Heart left ventricle (tissue), 16 donors: ENCODE data around the gene CCDC167. TPM values are rescaled to one million over a fixed set of nuclear protein-coding genes. Genes with fewer than 3 reads are reported as not detected.

ENCODE experiments used
- ATAC-seq, 4 donors: fragments of 200-7000 bp; cut with Tn5 transposase; one replicate each; pipeline ENCODE4 v1.9.1; 2020 to 2022; ENCODE audit warnings: moderate library complexity in 4 of 4, mild to moderate bottlenecking in 3 of 4, moderate number of reproducible peaks in 1 of 4
- DNase-seq, 5 donors: peaks; one replicate each; pipeline ENCODE4 v3.0.0-alpha.2; 2020
- H3K27ac ChIP-seq, 12 donors: fragments of 200-600 bp; sonication (generic) in 4 of 12; one replicate each; pipeline versions ENCODE4 v1.5.0 to v1.8.0; 2016 to 2022; ENCODE audit warnings: mild to moderate bottlenecking in 2 of 12
- H3K27me3 ChIP-seq, 9 donors: fragments of 200-600 bp; sonication (generic) in 2 of 9; one replicate each; pipeline versions ENCODE4 v1.5.1 to v1.8.0; 2016 to 2022; ENCODE audit warnings: mild to moderate bottlenecking in 3 of 9
- H3K36me3 ChIP-seq, 9 donors: fragments of 200-600 bp; sonication (generic) in 2 of 9; one replicate each; pipeline versions ENCODE4 v1.5.0 to v1.8.0; 2018 to 2022; ENCODE audit warnings: mild to moderate bottlenecking in 2 of 9
- H3K4me1 ChIP-seq, 12 donors: fragments of 200-600 bp; sonication (generic) in 4 of 12; one replicate each; pipeline versions ENCODE4 v1.5.0 to v1.8.0; 2016 to 2022; ENCODE audit warnings: mild to moderate bottlenecking in 3 of 12
- H3K4me3 ChIP-seq, 12 donors: fragments of 200-600 bp; sonication (generic) in 4 of 12; one replicate each; pipeline versions ENCODE4 v1.5.0 to v1.8.0; 2017 to 2022; ENCODE audit warnings: mild to moderate bottlenecking in 9 of 12, moderate library complexity in 4 of 12
- H3K9me3 ChIP-seq, 12 donors: fragments of 200-600 bp; sonication (generic) in 4 of 12; one replicate each; pipeline versions ENCODE4 v1.5.0 to v1.8.0; 2016 to 2022; ENCODE audit warnings: mild to moderate bottlenecking in 1 of 12
- POLR2A ChIP-seq, 2 donors: fragments of 450-650 bp; IDR thresholded peaks; one replicate each; pipeline ENCODE4 v1.6.1; 2017; ENCODE audit warnings: antibody characterized with exemption in 2 of 2, mild to moderate bottlenecking in 2 of 2, moderate library complexity in 2 of 2
- WGBS, 4 donors: extraction: QIAGEN DNeasy Blood & Tissue Kit in 2 of 4; methylation state at CpG; one replicate each; pipeline versions ENCODE4 v1.1.5 to v1.1.7; 2013 to 2018; 5-methylcytosine and 5-hydroxymethylcytosine counted together
- intact Hi-C, 10 donors: fragments of 100-400 bp; cut with DNase I; formaldehyde crosslinking; loops; one replicate each; pipeline versions ENCODE4 v1.11.1 to v1.14.2; 2022
- polyA plus RNA-seq, 2 donors: library from polyadenylated mRNA; stranded (reverse); fragments of 200-250 nt; gene quantifications; one replicate each; pipeline ENCODE4 v1.2.3, GENCODE V29; 2013
- total RNA-seq, 9 donors: library from RNA; depleted of rRNA in 2 of 9; stranded (reverse); fragments of >200 nt in 2 of 9; fragmentation: NEBNext Ultra II Directional in 3 of 9; extraction: Animal tissue kit (Norgen Biotek cat#: 25700) in 3 of 9; gene quantifications; one replicate each; pipeline versions ENCODE4 v1.1.0 to v1.2.4, GENCODE V29; 2016 to 2023
- TF ChIP-seq, protein P1 (sequence below), 12 donors: fragments of 200-600 bp; sonication (generic) in 4 of 12; IDR thresholded peaks; one replicate each; pipeline versions ENCODE4 v1.5.0 to v1.8.0; 2018 to 2022; ENCODE audit warnings: antibody characterized with exemption in 12 of 12, mild to moderate bottlenecking in 5 of 12
- donor health status: ischemic (EF 13 %, LVEDD 7.1; RV severe dilation, severe dysfunction).
- donor health status: healthy with polysubstance abuse.
- donor health status: DM: no; HTN: yes; CAD: no.
- donor health status: DM: no; HTN: no; CAD: no.
- donor health status: ischemic (EF 25% LVEDD 6.9; RV normal size, moderate dysfunction).
- donor health status: ischemic (EF 25% LVEDD 5.7; RV mildly dilated, moderate dysfunction).
- donor health status: healthy.
- donor health status: DM: yes; HTN: yes; CAD: no.
- donor health status: ischemic (EF 35%, LVEDD 5.7; RV mildly dilated, moderate dysfunction).
- donor health status: nonischemic (EF 11% LVEDD 7.7; RV severe dilation, severe dysfunction).
- donor health status: DM: yes; HTN: yes; CAD: no.
- donor health status: PGD.
- donor health status: ischemic (EF 29% LVEDD 5.4; RV normal size, mild dysfunction).
- donor health status: nonischemic (EF 23%, LVEDD 6.1; RV moderate dilation, normal function).

The CCDC167 gene
- total and polyA plus RNA-seq, 11 donors: 17.6 to 76.7 (median 27.8) TPM

DNA sequence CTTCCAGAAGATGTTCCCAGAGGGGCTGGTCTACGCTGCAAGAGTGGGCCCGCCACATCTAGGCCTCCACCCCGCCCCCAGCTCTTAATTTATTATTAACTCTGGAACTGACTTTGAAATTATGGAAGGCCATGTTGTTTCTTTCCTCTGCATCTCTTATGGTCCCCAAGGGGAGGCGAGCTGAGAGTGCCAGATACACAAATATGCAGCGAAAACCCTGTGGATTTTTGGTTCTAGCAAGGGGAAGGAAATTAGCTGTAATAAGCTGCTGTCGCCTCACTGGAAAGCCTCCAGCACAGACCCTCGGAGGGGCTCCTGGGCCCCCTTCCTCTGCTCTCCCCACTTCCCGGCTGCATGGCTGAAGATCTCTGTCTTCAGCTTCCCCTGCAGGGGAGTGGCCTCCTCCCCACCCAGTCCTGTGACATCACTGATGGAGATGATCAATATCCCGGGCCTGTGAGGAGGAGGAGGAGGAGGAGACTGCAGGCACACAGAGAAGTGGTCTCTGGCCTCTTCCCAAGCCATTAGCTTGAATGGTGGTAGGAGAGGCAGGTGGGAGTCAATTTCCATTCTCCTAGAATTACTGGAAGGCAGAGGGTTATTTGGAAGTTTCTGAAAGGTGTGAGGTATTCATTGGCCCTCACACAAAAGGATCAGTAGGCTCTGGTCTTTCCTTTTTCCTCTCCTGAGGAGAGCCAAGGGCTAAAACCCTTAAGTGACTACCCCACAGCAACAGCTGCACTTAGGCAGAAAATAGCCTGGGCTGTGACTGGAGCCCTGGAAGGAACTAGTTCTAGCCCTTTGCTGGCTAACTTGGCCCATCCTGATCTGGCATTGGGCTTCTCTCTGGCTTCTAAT lies 39.7 kb upstream of the CCDC167 start:
- intact Hi-C loops: no loop called here
- no peak overlapping the region for H3K27ac ChIP-seq
- peaks cover 0 to 32% (median 16%) of the 10 kb centered on the region in 9 donors for H3K27me3 ChIP-seq
- H3K4me1 ChIP-seq: peaks cover 0 to 18% (median 13%) of the 10 kb centered on the region in 12 donors
- ATAC-seq (no peak), DNase-seq (no peak)
- H3K4me3 ChIP-seq: no peak overlapping the region
- no peaks in the 10 kb centered on the region for H3K36me3 ChIP-seq
- TF ChIP-seq, protein P1, sequence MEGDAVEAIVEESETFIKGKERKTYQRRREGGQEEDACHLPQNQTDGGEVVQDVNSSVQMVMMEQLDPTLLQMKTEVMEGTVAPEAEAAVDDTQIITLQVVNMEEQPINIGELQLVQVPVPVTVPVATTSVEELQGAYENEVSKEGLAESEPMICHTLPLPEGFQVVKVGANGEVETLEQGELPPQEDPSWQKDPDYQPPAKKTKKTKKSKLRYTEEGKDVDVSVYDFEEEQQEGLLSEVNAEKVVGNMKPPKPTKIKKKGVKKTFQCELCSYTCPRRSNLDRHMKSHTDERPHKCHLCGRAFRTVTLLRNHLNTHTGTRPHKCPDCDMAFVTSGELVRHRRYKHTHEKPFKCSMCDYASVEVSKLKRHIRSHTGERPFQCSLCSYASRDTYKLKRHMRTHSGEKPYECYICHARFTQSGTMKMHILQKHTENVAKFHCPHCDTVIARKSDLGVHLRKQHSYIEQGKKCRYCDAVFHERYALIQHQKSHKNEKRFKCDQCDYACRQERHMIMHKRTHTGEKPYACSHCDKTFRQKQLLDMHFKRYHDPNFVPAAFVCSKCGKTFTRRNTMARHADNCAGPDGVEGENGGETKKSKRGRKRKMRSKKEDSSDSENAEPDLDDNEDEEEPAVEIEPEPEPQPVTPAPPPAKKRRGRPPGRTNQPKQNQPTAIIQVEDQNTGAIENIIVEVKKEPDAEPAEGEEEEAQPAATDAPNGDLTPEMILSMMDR (IDR thresholded peaks at IDR 0.05): no peak
- no peak for TF ChIP-seq POLR2A (IDR thresholded peaks at IDR 0.05)
- no peaks in the 10 kb centered on the region for H3K9me3 ChIP-seq
- 66 to 77% (median 72%) methylated on average over 9 of the region's 9 CpGs for WGBS, 4 donors

DNA sequence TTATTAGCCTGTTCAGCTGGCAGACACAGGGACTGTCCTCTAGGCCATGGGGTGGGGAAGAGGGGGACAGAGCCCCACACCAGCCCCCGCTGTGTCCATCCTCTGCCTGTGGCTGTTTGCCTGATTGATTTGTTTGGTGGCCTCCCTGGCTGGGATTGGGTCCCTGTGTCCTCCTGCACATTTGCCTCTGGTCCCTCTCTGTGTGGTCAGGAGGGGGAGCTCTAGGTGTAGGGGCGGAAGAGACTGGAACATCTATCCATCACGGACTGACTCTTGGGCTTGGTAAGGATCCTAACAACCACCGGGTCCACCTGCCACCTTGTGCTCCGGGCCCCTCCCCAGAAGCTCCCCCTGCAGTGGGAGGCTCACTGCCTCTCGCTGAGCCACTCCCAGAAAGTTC lies 38.4 kb upstream of the CCDC167 start:
- intact Hi-C loops: no loop called here
- H3K27me3 ChIP-seq: peaks cover 0 to 42% (median 19%) of the 10 kb centered on the region in 9 donors
- H3K36me3 ChIP-seq: no peaks in the 10 kb centered on the region
- H3K4me1 ChIP-seq: peaks cover 0 to 18% (median 13%) of the 10 kb centered on the region in 12 donors
- H3K4me3 ChIP-seq: no peak overlapping the region
- ATAC-seq (peak in 1 of 4 donors; percentile 11), DNase-seq (no peak)
- no peak overlapping the region for H3K27ac ChIP-seq
- 72 to 84% (median 79%) methylated on average over 6 of the region's 6 CpGs for WGBS, 4 donors
- H3K9me3 ChIP-seq: no peaks in the 10 kb centered on the region
- TF ChIP-seq, protein P1 (IDR thresholded peaks at IDR 0.05): peak in 2 of 12 donors; percentile 8 to 23
- TF ChIP-seq POLR2A (IDR thresholded peaks at IDR 0.05): no peak

DNA sequence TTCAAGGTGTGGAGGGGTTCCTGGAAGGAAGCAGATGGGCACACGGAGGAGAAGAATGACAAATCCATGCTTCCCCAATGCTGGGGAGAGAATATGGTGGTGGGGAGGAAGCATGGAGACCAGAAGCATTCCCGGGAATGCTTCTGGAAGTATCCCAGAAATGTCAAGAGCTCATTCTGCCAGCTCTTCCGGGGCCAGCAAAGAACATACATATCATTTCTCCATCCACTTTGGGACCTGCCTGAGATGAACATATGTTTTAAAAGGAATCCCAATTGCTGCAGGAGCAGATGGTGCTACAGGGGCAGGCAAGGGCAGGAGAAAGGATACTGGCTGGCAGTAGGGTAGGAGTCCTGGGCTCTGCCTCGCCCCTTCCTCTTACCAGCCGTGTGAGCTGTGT lies 37.9 kb upstream of the CCDC167 start:
- Histone ChIP-seq H3K36me3 (no peaks in the 10 kb centered on the region), H3K4me1 (peaks cover 0 to 18% (median 13%) of the 10 kb centered on the region in 12 donors), H3K27ac (no peak overlapping the region), H3K27me3 (peaks cover 0 to 45% (median 19%) of the 10 kb centered on the region in 9 donors), H3K4me3 (no peak overlapping the region), H3K9me3 (no peaks in the 10 kb centered on the region)
- TF ChIP-seq, protein P1 (IDR thresholded peaks at IDR 0.05): no peak
- TF ChIP-seq POLR2A (IDR thresholded peaks at IDR 0.05): no peak
- no peak for DNase-seq
- WGBS, 4 donors: 63 to 72% (median 66%) methylated on average over 4 to 5 of the region's 5 CpGs
- intact Hi-C loops: no loop called here
- ATAC-seq: no peak

DNA sequence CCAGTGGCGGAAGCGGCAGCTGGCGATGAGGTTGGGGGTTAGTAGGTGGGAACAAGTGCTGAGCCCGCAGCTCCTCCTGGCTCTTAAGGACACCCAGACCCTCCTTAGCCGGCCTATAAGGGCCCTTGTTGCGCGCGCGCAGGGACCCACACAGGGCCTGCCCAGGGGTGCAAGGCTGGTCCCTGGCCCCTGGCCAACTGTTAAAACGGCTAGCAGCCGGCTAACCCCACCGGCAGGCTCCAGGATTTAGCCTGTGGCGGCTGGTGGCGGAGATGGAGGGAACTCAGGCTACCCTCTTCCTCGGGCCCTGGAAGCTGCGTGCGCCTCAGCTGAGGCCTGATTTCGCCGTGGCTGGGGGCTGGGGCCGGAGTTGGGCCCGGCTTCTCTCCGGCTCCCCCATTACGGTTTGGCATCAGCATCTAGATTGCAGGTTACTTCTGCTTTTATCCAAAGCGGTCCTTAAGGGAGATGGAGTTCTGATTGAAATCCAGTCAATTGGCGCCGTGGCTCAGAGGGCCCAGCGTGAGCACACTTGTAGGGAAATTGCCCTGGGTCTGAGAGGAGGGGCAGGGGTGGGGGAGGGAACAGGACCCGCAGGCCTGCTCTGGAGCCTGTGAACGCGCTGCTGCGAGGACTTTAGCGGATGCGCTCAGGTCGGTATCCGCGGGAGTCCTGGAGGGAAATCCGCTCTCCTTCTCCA lies 36.9 kb upstream of the CCDC167 start:
- 31 to 63% (median 33%) methylated on average over 21 to 37 of the region's 37 CpGs for WGBS, 4 donors
- H3K27ac ChIP-seq: no peak overlapping the region
- intact Hi-C loops: no loop called here
- H3K4me3 ChIP-seq: peak overlapping the region; percentile 9 to 48 (median 40)
- H3K4me1 ChIP-seq: peaks cover 0 to 18% (median 13%) of the 10 kb centered on the region in 12 donors
- no peak for TF ChIP-seq POLR2A (IDR thresholded peaks at IDR 0.05)
- TF ChIP-seq, protein P1 (IDR thresholded peaks at IDR 0.05): no peak
- H3K36me3 ChIP-seq: no peaks in the 10 kb centered on the region
- DNase-seq (no peak), ATAC-seq (peak in 2 of 4 donors; percentile 16 to 26)
- H3K9me3 ChIP-seq: no peaks in the 10 kb centered on the region
- H3K27me3 ChIP-seq: peaks cover 0 to 54% (median 19%) of the 10 kb centered on the region in 9 donors
